Ishikawa (cell line): ENCODE measurements around the gene ALKBH8.

Experiments used
- CEBPB ChIP-seq: IDR thresholded peaks from 2 replicates; pipeline ENCODE4 v1.6.1; 2012
- CREB1 ChIP-seq: IDR thresholded peaks from 2 replicates; pipeline ENCODE4 v1.6.1; 2012; ENCODE audit warnings: low read depth
- EGR1 ChIP-seq: IDR thresholded peaks from 2 replicates; pipeline ENCODE4 v1.6.1; 2012
- EP300 ChIP-seq: IDR thresholded peaks from 2 replicates; pipeline ENCODE4 v1.6.1; 2012; ENCODE audit warnings: borderline replicate concordance
- FOXM1 ChIP-seq: IDR thresholded peaks from 2 replicates; pipeline ENCODE4 v1.6.1; 2012; ENCODE audit warnings: low read depth, borderline replicate concordance
- RAD21 ChIP-seq: IDR thresholded peaks from 2 replicates; pipeline ENCODE4 v1.6.1; 2012; ENCODE audit warnings: low read depth
- TAF1 ChIP-seq: IDR thresholded peaks from 2 replicates; pipeline ENCODE4 v1.6.1; 2012; ENCODE audit warnings: low read depth, mild to moderate bottlenecking
- ZBTB7A ChIP-seq: IDR thresholded peaks from 2 replicates; pipeline ENCODE4 v1.6.1; 2012; ENCODE audit warnings: low read depth
- TF ChIP-seq, protein P1 (sequence below): IDR thresholded peaks from 2 replicates; pipeline ENCODE4 v1.6.1; 2012

- TF ChIP-seq TAF1 (no peak), CEBPB (no peak), ZBTB7A (no peak), EGR1 (no peak), FOXM1 (no peak), RAD21 (no peak), CREB1 (no peak), EP300 (no peak)
- TF ChIP-seq, protein P1, sequence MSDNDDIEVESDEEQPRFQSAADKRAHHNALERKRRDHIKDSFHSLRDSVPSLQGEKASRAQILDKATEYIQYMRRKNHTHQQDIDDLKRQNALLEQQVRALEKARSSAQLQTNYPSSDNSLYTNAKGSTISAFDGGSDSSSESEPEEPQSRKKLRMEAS, result no peak
These were observed 7.9 kb upstream of the ALKBH8 start for GRCh38 chr11:107573438-107573837.
